Naive B cell (primary cell): ENCODE measurements around the gene SYNPR. TPM values are rescaled to one million over a fixed set of nuclear protein-coding genes. Genes with fewer than 3 reads are reported as not detected.

Experiments used
- ATAC-seq, 2 donors: fragments of 150-1000 bp; cut with Tn5 transposase; 2 replicates each; pipeline ENCODE4 v1.10.0; 2021; ENCODE audit warnings: low read depth in 2 of 2, mild to moderate bottlenecking in 2 of 2, moderate library complexity in 2 of 2
- DNase-seq: peaks from one replicate; pipeline ENCODE4 v3.0.0; 2022
- H3K27ac Mint-ChIP-seq, 6 donors: one replicate each; pipeline ENCODE4 v1.8.0; 2020 to 2022; ENCODE audit warnings: mild to moderate bottlenecking in 6 of 6, mixed read lengths in 6 of 6, moderate library complexity in 5 of 6, inconsistent platforms in 2 of 6
- H3K27me3 Mint-ChIP-seq, 3 donors: one replicate each; pipeline ENCODE4 v1.8.0; 2021 to 2022; ENCODE audit warnings: mixed read lengths in 3 of 3, mild to moderate bottlenecking in 1 of 3
- H3K36me3 Mint-ChIP-seq, 2 donors: one replicate each; pipeline ENCODE4 v1.8.0; 2020 to 2022; ENCODE audit warnings: mixed read lengths in 2 of 2, inconsistent platforms in 1 of 2, mild to moderate bottlenecking in 1 of 2
- H3K4me1 Mint-ChIP-seq, 3 donors: one replicate each; pipeline ENCODE4 v1.8.0; 2020 to 2022; ENCODE audit warnings: mixed read lengths in 3 of 3, inconsistent platforms in 1 of 3, mild to moderate bottlenecking in 1 of 3, moderate library complexity in 1 of 3
- H3K4me3 Mint-ChIP-seq, 8 donors: one replicate each; pipeline ENCODE4 v1.8.0; 2020 to 2022; ENCODE audit warnings: mild to moderate bottlenecking in 8 of 8, mixed read lengths in 8 of 8, moderate library complexity in 8 of 8, inconsistent platforms in 2 of 8
- H3K9me3 Mint-ChIP-seq, 7 donors: one replicate each; pipeline ENCODE4 v1.8.0; 2020 to 2022; ENCODE audit warnings: mixed read lengths in 7 of 7, mild to moderate bottlenecking in 5 of 7, inconsistent platforms in 2 of 7, moderate library complexity in 1 of 7
- polyA plus RNA-seq, 6 donors: library from polyadenylated mRNA; unstranded; fragments of 300-500 nt; fragmentation: Illumina TruSeq; gene quantifications; one replicate each; pipeline ENCODE4 v1.2.3, GENCODE V29; 2021; ENCODE audit warnings: low read depth in 6 of 6

The SYNPR gene
- polyA plus RNA-seq, 6 donors from 2014 or later: not detected

GRCh38 chr3:63563572-63563971, 285.5 kb downstream of the SYNPR start:
- Mint-ChIP-seq H3K27me3 (no peaks in the 10 kb centered on the region), H3K36me3 (no peaks in the 10 kb centered on the region), H3K9me3 (peaks cover 0 to 6% (median 2%) of the 10 kb centered on the region in 7 donors), H3K4me3 (peak overlapping the region in 1 of 8 donors; percentile 22), H3K4me1 (no peaks in the 10 kb centered on the region), H3K27ac (no peak overlapping the region)
- ATAC-seq: no peak
- DNase-seq: no peak

GRCh38 chr3:63565220-63565619, 287.1 kb downstream of the SYNPR start:
- no peak overlapping the region for H3K27ac Mint-ChIP-seq
- H3K27me3 Mint-ChIP-seq: no peaks in the 10 kb centered on the region

GRCh38 chr3:63571682-63572081, 293.6 kb downstream of the SYNPR start:
- no peaks in the 10 kb centered on the region for H3K36me3 Mint-ChIP-seq
- DNase-seq: no peak
- no peak for ATAC-seq
- no peaks in the 10 kb centered on the region for H3K4me1 Mint-ChIP-seq
- H3K27ac Mint-ChIP-seq: no peak overlapping the region
- no peak overlapping the region for H3K4me3 Mint-ChIP-seq
- no peaks in the 10 kb centered on the region for H3K27me3 Mint-ChIP-seq
- H3K9me3 Mint-ChIP-seq: peaks cover 0 to 5% (median 0%) of the 10 kb centered on the region in 7 donors

More at GRCh38 chr3:63565220-63565619, 287.1 kb downstream of the SYNPR start:
- ATAC-seq: no peak
- H3K9me3 Mint-ChIP-seq: peaks cover 0 to 6% (median 3%) of the 10 kb centered on the region in 7 donors
- DNase-seq: no peak
- H3K4me1 Mint-ChIP-seq: no peaks in the 10 kb centered on the region
- no peaks in the 10 kb centered on the region for H3K36me3 Mint-ChIP-seq
- H3K4me3 Mint-ChIP-seq: no peak overlapping the region

GRCh38 chr3:63576846-63577245, 298.7 kb downstream of the SYNPR start:
- Mint-ChIP-seq H3K27me3 (no peaks in the 10 kb centered on the region), H3K9me3 (peaks cover 0 to 9% (median 3%) of the 10 kb centered on the region in 7 donors), H3K4me3 (no peak overlapping the region), H3K36me3 (no peaks in the 10 kb centered on the region), H3K27ac (no peak overlapping the region), H3K4me1 (no peaks in the 10 kb centered on the region)
- ATAC-seq (no peak), DNase-seq (no peak)

- no peaks in the 10 kb centered on the region for H3K27me3 Mint-ChIP-seq
- no peaks in the 10 kb centered on the region for H3K4me1 Mint-ChIP-seq
- H3K36me3 Mint-ChIP-seq: no peaks in the 10 kb centered on the region
- H3K27ac Mint-ChIP-seq: no peak overlapping the region
- DNase-seq (no peak), ATAC-seq (no peak)
- peaks cover 0 to 13% (median 4%) of the 10 kb centered on the region in 7 donors for H3K9me3 Mint-ChIP-seq
- H3K4me3 Mint-ChIP-seq: no peak overlapping the region
Measured at GRCh38 chr3:63578858-63579257, 300.8 kb downstream of the SYNPR start.

GRCh38 chr3:63580151-63580550, 302.0 kb downstream of the SYNPR start:
- H3K27ac Mint-ChIP-seq: no peak overlapping the region
- peaks cover 0 to 13% (median 4%) of the 10 kb centered on the region in 7 donors for H3K9me3 Mint-ChIP-seq
- ATAC-seq: no peak
- H3K36me3 Mint-ChIP-seq: no peaks in the 10 kb centered on the region
- no peak for DNase-seq
- H3K27me3 Mint-ChIP-seq: no peaks in the 10 kb centered on the region
- H3K4me3 Mint-ChIP-seq: no peak overlapping the region
- no peaks in the 10 kb centered on the region for H3K4me1 Mint-ChIP-seq

- no peak for ATAC-seq
- H3K27ac Mint-ChIP-seq: no peak overlapping the region
Measured at GRCh38 chr3:63582943-63583500, 304.9 kb downstream of the SYNPR start.

GRCh38 chr3:63584681-63585080, 306.6 kb downstream of the SYNPR start:
- Mint-ChIP-seq H3K4me3 (no peak overlapping the region), H3K27me3 (no peaks in the 10 kb centered on the region), H3K9me3 (peaks cover 0 to 24% (median 4%) of the 10 kb centered on the region in 7 donors), H3K27ac (no peak overlapping the region), H3K36me3 (no peaks in the 10 kb centered on the region), H3K4me1 (no peaks in the 10 kb centered on the region)
- ATAC-seq (no peak), DNase-seq (no peak)

More at GRCh38 chr3:63582943-63583500, 304.9 kb downstream of the SYNPR start:
- H3K9me3 Mint-ChIP-seq: peaks cover 0 to 11% (median 5%) of the 10 kb centered on the region in 7 donors
- H3K4me3 Mint-ChIP-seq: no peak overlapping the region
- no peak for DNase-seq
- H3K4me1 Mint-ChIP-seq: no peaks in the 10 kb centered on the region
- H3K27me3 Mint-ChIP-seq: no peaks in the 10 kb centered on the region
- no peaks in the 10 kb centered on the region for H3K36me3 Mint-ChIP-seq

- peak overlapping the region in 1 of 6 donors; percentile 11 for H3K27ac Mint-ChIP-seq
- DNase-seq (no peak), ATAC-seq (no peak)
- H3K4me1 Mint-ChIP-seq: no peaks in the 10 kb centered on the region
- no peaks in the 10 kb centered on the region for H3K27me3 Mint-ChIP-seq
- peaks cover 0 to 24% (median 4%) of the 10 kb centered on the region in 7 donors for H3K9me3 Mint-ChIP-seq
- no peaks in the 10 kb centered on the region for H3K36me3 Mint-ChIP-seq
- no peak overlapping the region for H3K4me3 Mint-ChIP-seq
Measured at GRCh38 chr3:63585927-63586326, 307.8 kb downstream of the SYNPR start.

- no peak for ATAC-seq
- Mint-ChIP-seq H3K4me1 (no peaks in the 10 kb centered on the region), H3K36me3 (no peaks in the 10 kb centered on the region), H3K9me3 (peaks cover 0 to 24% (median 3%) of the 10 kb centered on the region in 7 donors), H3K4me3 (no peak overlapping the region), H3K27me3 (no peaks in the 10 kb centered on the region), H3K27ac (no peak overlapping the region)
- DNase-seq: no peak
Measured at GRCh38 chr3:63588895-63589294, 310.8 kb downstream of the SYNPR start.

- no peaks in the 10 kb centered on the region for H3K27me3 Mint-ChIP-seq
- no peaks in the 10 kb centered on the region for H3K4me1 Mint-ChIP-seq
Measured at GRCh38 chr3:63593779-63594178, 315.7 kb downstream of the SYNPR start.

GRCh38 chr3:63595221-63595620, 317.1 kb downstream of the SYNPR start:
- H3K27ac Mint-ChIP-seq: no peak overlapping the region
- ATAC-seq (no peak), DNase-seq (no peak)
- H3K4me3 Mint-ChIP-seq: no peak overlapping the region
- H3K4me1 Mint-ChIP-seq: no peaks in the 10 kb centered on the region
- H3K36me3 Mint-ChIP-seq: no peaks in the 10 kb centered on the region
- no peaks in the 10 kb centered on the region for H3K27me3 Mint-ChIP-seq
- peaks cover 0 to 4% (median 0%) of the 10 kb centered on the region in 7 donors for H3K9me3 Mint-ChIP-seq

More at GRCh38 chr3:63593779-63594178, 315.7 kb downstream of the SYNPR start:
- H3K9me3 Mint-ChIP-seq: peaks cover 0 to 7% (median 4%) of the 10 kb centered on the region in 7 donors
- no peak overlapping the region for H3K27ac Mint-ChIP-seq
- DNase-seq: no peak
- H3K4me3 Mint-ChIP-seq: no peak overlapping the region
- no peak for ATAC-seq
- H3K36me3 Mint-ChIP-seq: no peaks in the 10 kb centered on the region

GRCh38 chr3:63597019-63597418, 318.9 kb downstream of the SYNPR start:
- no peaks in the 10 kb centered on the region for H3K27me3 Mint-ChIP-seq
- no peaks in the 10 kb centered on the region for H3K36me3 Mint-ChIP-seq
- H3K4me1 Mint-ChIP-seq: no peaks in the 10 kb centered on the region
- H3K9me3 Mint-ChIP-seq: peaks cover 0 to 6% (median 0%) of the 10 kb centered on the region in 7 donors
- no peak overlapping the region for H3K27ac Mint-ChIP-seq
- no peak for DNase-seq
- no peak overlapping the region for H3K4me3 Mint-ChIP-seq
- ATAC-seq: no peak

GRCh38 chr3:63607716-63608115, 329.6 kb downstream of the SYNPR start:
- no peak for ATAC-seq
- H3K36me3 Mint-ChIP-seq: no peaks in the 10 kb centered on the region
- H3K9me3 Mint-ChIP-seq: peaks cover 0 to 7% (median 0%) of the 10 kb centered on the region in 7 donors
- no peaks in the 10 kb centered on the region for H3K4me1 Mint-ChIP-seq
- DNase-seq: no peak
- H3K27me3 Mint-ChIP-seq: peaks cover 0 to 5% (median 5%) of the 10 kb centered on the region in 3 donors
- H3K4me3 Mint-ChIP-seq: no peak overlapping the region
- H3K27ac Mint-ChIP-seq: no peak overlapping the region
